IMR-90 (cell line): ENCODE measurements around the gene PLEKHG4. TPM values are rescaled to one million over a fixed set of nuclear protein-coding genes. Genes with fewer than 3 reads are reported as not detected.

Experiments
- ATAC-seq: fragments of 200-7000 bp; cut with Tn5 transposase; 2 replicates; pipeline ENCODE4 v1.9.1; 2020; ENCODE audit warnings: low read depth, mild to moderate bottlenecking, moderate library complexity
- BruUV-seq: library from RNA; stranded (reverse); fragments of 400-500 nt; replicated peaks from 2 replicates; lab custom pipeline; 2021; lab: Mats Ljungman, UMichigan
- CTCF ChIA-PET: fragments of 300-600 bp; formaldehyde crosslinking; extraction: SDS; loops from one replicate; lab custom pipeline; 2021; ENCODE audit warnings: antibody characterized with exemption; lab: Yijun Ruan, JAX
- POLR2A ChIA-PET: fragments of 300-600 bp; sonication (Branson Sonifier 250); formaldehyde crosslinking; loops from one replicate; lab custom pipeline; 2022; ENCODE audit warnings: antibody characterized with exemption; ENCODE audit not compliant: unreplicated experiment; lab: Charles Lee
- DNase-seq: peaks from one replicate; pipeline ENCODE4 v3.0.0; 2013
- H2AFZ ChIP-seq: replicated peaks from 2 replicates; pipeline ENCODE3; 2013; ENCODE audit warnings: low read length, mild to moderate bottlenecking; ENCODE audit not compliant: poor library complexity
- H2AK5ac ChIP-seq: 2 replicates; pipeline ENCODE4 v1.6.1; 2013; ENCODE audit warnings: low read depth, low read length, inconsistent platforms
- H2AK9ac ChIP-seq: replicated peaks from 2 replicates; pipeline ENCODE3; 2013; ENCODE audit warnings: mild to moderate bottlenecking, low read depth, low read length, moderate library complexity; ENCODE audit not compliant: poor library complexity
- H2BK120ac ChIP-seq: 2 replicates; pipeline ENCODE4 v1.6.1; 2013; ENCODE audit warnings: low read depth, low read length, inconsistent platforms
- H2BK15ac ChIP-seq: 3 replicates; pipeline ENCODE4 v1.6.1; 2013; ENCODE audit warnings: low read depth, low read length, inconsistent platforms
- H2BK20ac ChIP-seq: 2 replicates; pipeline ENCODE4 v1.6.1; 2013; ENCODE audit warnings: low read depth, mild to moderate bottlenecking, inconsistent platforms, low read length, moderate library complexity
- H2BK5ac ChIP-seq: 2 replicates; pipeline ENCODE4 v1.6.1; 2013; ENCODE audit warnings: mild to moderate bottlenecking, low read depth, low read length, inconsistent platforms; ENCODE audit not compliant: poor library complexity, severe bottlenecking
- H3K14ac ChIP-seq: replicated peaks from 2 replicates; pipeline ENCODE4 v1.6.1; 2013; ENCODE audit warnings: low read depth, low read length, inconsistent platforms
- H3K18ac ChIP-seq: 2 replicates; pipeline ENCODE4 v1.6.1; 2013; ENCODE audit warnings: low read depth, low read length, control low read depth
- H3K23ac ChIP-seq: 2 replicates; pipeline ENCODE4 v1.6.1; 2013; ENCODE audit warnings: low read depth, low read length, inconsistent platforms
- H3K27ac ChIP-seq: 2 replicates; pipeline ENCODE4 v1.5.1; 2013; ENCODE audit warnings: mild to moderate bottlenecking, control low read depth, low read length; ENCODE audit not compliant: insufficient read depth
- H3K27me3 ChIP-seq: 2 replicates; pipeline ENCODE4 v1.6.1; 2013; ENCODE audit warnings: low read length; ENCODE audit not compliant: control insufficient read depth, insufficient read depth
- H3K36me3 ChIP-seq: 2 replicates; pipeline ENCODE4 v1.6.1; 2013; ENCODE audit warnings: low read length, mixed read lengths; ENCODE audit not compliant: control insufficient read depth, insufficient read depth
- H3K4ac ChIP-seq: 2 replicates; pipeline ENCODE4 v1.6.1; 2013; ENCODE audit warnings: low read depth, low read length, inconsistent platforms
- H3K4me1 ChIP-seq: 2 replicates; pipeline ENCODE4 v1.6.1; 2013; ENCODE audit warnings: low read length, mixed read lengths; ENCODE audit not compliant: control insufficient read depth, insufficient read depth
- H3K4me2 ChIP-seq: 2 replicates; pipeline ENCODE4 v1.6.1; 2013; ENCODE audit warnings: low read depth, mild to moderate bottlenecking, control low read depth, low read length, moderate library complexity
- H3K4me3 ChIP-seq: 2 replicates; pipeline ENCODE4 v1.5.1; 2013; ENCODE audit warnings: low read depth, mild to moderate bottlenecking, control low read depth, low read length, moderate library complexity; ENCODE audit not compliant: insufficient read depth
- H3K56ac ChIP-seq: 2 replicates; pipeline ENCODE4 v1.6.1; 2013; ENCODE audit warnings: low read length, inconsistent platforms; ENCODE audit not compliant: insufficient read depth; ENCODE audit errors: extremely low read depth
- H3K79me1 ChIP-seq, 2 experiments: 2 replicates each; pipeline ENCODE4 v1.6.1; 2013; ENCODE audit warnings: low read length in 2 of 2, inconsistent platforms in 1 of 2, low read depth in 1 of 2
- H3K9ac ChIP-seq: 2 replicates; pipeline ENCODE4 v1.6.1; 2013; ENCODE audit warnings: low read depth, low read length, control low read depth
- H3K9me1 ChIP-seq: 2 replicates; pipeline ENCODE4 v1.6.1; 2013; ENCODE audit warnings: low read length, inconsistent platforms; ENCODE audit not compliant: insufficient read depth
- H3K9me3 ChIP-seq: 2 replicates; pipeline ENCODE4 v1.6.1; 2013; ENCODE audit warnings: low read length; ENCODE audit not compliant: control insufficient read depth, insufficient read depth
- H4K20me1 ChIP-seq: 2 replicates; pipeline ENCODE4 v1.6.1; 2013; ENCODE audit warnings: low read length, inconsistent platforms; ENCODE audit not compliant: insufficient read depth
- H4K5ac ChIP-seq: 2 replicates; pipeline ENCODE4 v1.6.1; 2013; ENCODE audit warnings: mild to moderate bottlenecking, low read depth, low read length, control low read depth
- H4K8ac ChIP-seq, 2 experiments: 2 replicates each; pipeline ENCODE4 v1.6.1; 2013; ENCODE audit warnings: low read depth in 2 of 2, low read length in 2 of 2, control low read depth in 1 of 2, inconsistent platforms in 1 of 2
- H4K91ac ChIP-seq: 2 replicates; pipeline ENCODE4 v1.6.1; 2013; ENCODE audit warnings: low read depth, low read length, inconsistent platforms; ENCODE audit not compliant: insufficient read depth
- CEBPB ChIP-seq: IDR thresholded peaks from 2 replicates; pipeline ENCODE4 v1.6.1; 2012; ENCODE audit warnings: low read depth, low read length, improper control_type of control experiment
- CHD1 ChIP-seq: IDR thresholded peaks from 2 replicates; pipeline ENCODE4 v1.6.1; 2012; ENCODE audit warnings: low read depth, low read length, improper control_type of control experiment
- CTCF ChIP-seq: conservative IDR thresholded peaks from 2 replicates; pipeline ENCODE4 v1.5.1; 2012; ENCODE audit warnings: mild to moderate bottlenecking, low read depth, low read length, improper control_type of control experiment
- FOS ChIP-seq: fragments of 150-350 bp; IDR thresholded peaks from 2 replicates; pipeline ENCODE4 v1.6.1; 2016; ENCODE audit warnings: low read depth, low read length
- MAZ ChIP-seq: IDR thresholded peaks from 2 replicates; pipeline ENCODE4 v1.6.1; 2012; ENCODE audit warnings: low read depth, mild to moderate bottlenecking, low read length, improper control_type of control experiment, moderate library complexity, borderline replicate concordance
- MXI1 ChIP-seq: IDR thresholded peaks from 2 replicates; pipeline ENCODE4 v1.6.1; 2012; ENCODE audit warnings: low read depth, mild to moderate bottlenecking, low read length, moderate library complexity, borderline replicate concordance
- POLR2A ChIP-seq: IDR thresholded peaks from 2 replicates; pipeline ENCODE4 v1.6.1; 2012; ENCODE audit warnings: mild to moderate bottlenecking, low read depth, low read length
- USF2 ChIP-seq: fragments of 150-350 bp; IDR thresholded peaks from 2 replicates; pipeline ENCODE4 v1.6.1; 2017; ENCODE audit warnings: mild to moderate bottlenecking, antibody characterized with exemption, low read length, low read depth
- WGBS, 2 experiments: methylation state at CpG; one replicate each; pipeline versions ENCODE4 v1.1.5 to v1.1.7; 2013; ENCODE audit warnings: missing lambda C conversion rate in 2 of 2; ENCODE audit not compliant: insufficient read length in 1 of 2; ENCODE audit errors: extremely low coverage in 2 of 2; 5-methylcytosine and 5-hydroxymethylcytosine counted together
- dilution Hi-C: fragments of 300-500 bp; cut with HindIII; formaldehyde crosslinking; loops from one replicate; pipeline ENCODE4 v1.14.3; 2018; ENCODE audit warnings: low sequenced_read_pairs; ENCODE audit not compliant: unreplicated experiment
- in situ Hi-C: fragments of 300-500 bp; cut with MboI; formaldehyde crosslinking; loops from 3 replicates; pipeline ENCODE4 v1.14.3; 2019; ENCODE audit warnings: low sequenced_read_pairs, inconsistent platforms, mixed read lengths
- intact Hi-C: fragments of 100-400 bp; cut with micrococcal nuclease; formaldehyde crosslinking; loops from 2 replicates; pipeline ENCODE4 v1.10.0; 2022
- polyA plus RNA-seq, 3 experiments: library from polyadenylated mRNA; depleted of rRNA; stranded (reverse); fragments of >200 nt; gene quantifications; 2 replicates each; pipeline ENCODE4 v1.2.3, GENCODE V29; 2012; ENCODE audit warnings: low replicate concordance in 1 of 3
- total RNA-seq: library from RNA; depleted of rRNA; stranded (reverse); fragments of >200 nt; gene quantifications from 2 replicates; pipeline ENCODE4 v1.2.3, GENCODE V29; 2012

PLEKHG4 gene
- total and polyA plus RNA-seq, 2 of the 4 experiments (the other 2 are of a cell fraction) = 14.0 to 50.7 TPM

GRCh38 chr16:67281536-67282446 is 2.5 kb downstream of the PLEKHG4 start:
- no peak overlapping the region for H2BK15ac ChIP-seq
- no peak overlapping the region for H2BK120ac ChIP-seq
- DNase-seq (no peak), ATAC-seq (no peak)
- H3K79me1 ChIP-seq = peaks cover 0 to 18% of the 10 kb centered on the region in 2 experiments; a peak in 3 of 4 replicates
- intact Hi-C loops = no loop called here
- H3K56ac ChIP-seq = no peak overlapping the region
- H2AK5ac ChIP-seq = no peak overlapping the region
- no peak overlapping the region for H2AK9ac ChIP-seq
- H3K14ac ChIP-seq = no peak overlapping the region
- 0 out of 2 replicates have a peak, but pooled peaks cover 4% of the 10 kb centered on the region for H4K20me1 ChIP-seq
- no peak overlapping the region for H3K4me3 ChIP-seq
- no peak overlapping the region for H2BK5ac ChIP-seq
- BruUV-seq = no TSS peak
- H3K23ac ChIP-seq = no peak overlapping the region
- no peak overlapping the region for H2BK20ac ChIP-seq
- H4K5ac ChIP-seq = no peak overlapping the region
- peaks cover 20% of the 10 kb centered on the region for H3K4me1 ChIP-seq
- no peak overlapping the region for H3K18ac ChIP-seq
- in situ Hi-C loops = no loop called here
- no peak overlapping the region for H4K91ac ChIP-seq
- H3K36me3 ChIP-seq = no peaks in the 10 kb centered on the region
- no peaks in the 10 kb centered on the region for H3K9me3 ChIP-seq
- H3K9me1 ChIP-seq = peaks cover 22% of the 10 kb centered on the region
- H3K27ac ChIP-seq = no peak overlapping the region
- no peak overlapping the region for H2AFZ ChIP-seq
- no peaks in the 10 kb centered on the region for H3K27me3 ChIP-seq
- H4K8ac ChIP-seq = no peak overlapping the region
- no peak for TF ChIP-seq CTCF
- TF ChIP-seq MXI1 = no peak
- no peak for TF ChIP-seq FOS
- TF ChIP-seq MAZ = no peak
- TF ChIP-seq CEBPB = no peak
- TF ChIP-seq POLR2A = no peak
- TF ChIP-seq USF2 = no peak
- no peak for TF ChIP-seq CHD1
- POLR2A ChIA-PET = no interaction called here
- dilution Hi-C loops = no loop called here
- H3K9ac ChIP-seq = no peak overlapping the region
- WGBS, 2 experiments = 96% methylated on average over 4 of the region's 14 CpGs; no CpG with 5 or more reads in 1 of the 2 experiments
- no peak overlapping the region for H3K4ac ChIP-seq
- CTCF ChIA-PET = no interaction called here
- H3K4me2 ChIP-seq = no peak overlapping the region
